ELR (cell line): ENCODE data around the gene XRCC2.
"Not testable (repeated sequence)": the region's sequence is repeated elsewhere in the genome, so short reads cannot be mapped to it uniquely, and the experiment has no call there.

Experiments used
- DNase-seq: peaks from one replicate; pipeline ENCODE4 v3.0.0-alpha.2; 2015; ENCODE audit warnings: low read depth

Gene XRCC2

GRCh38 chr7:152675759-152676636, at the start of gene XRCC2:
XRCC2 (minus strand) TSS chr7:152676141; CDS start chr7:152676079, 62 bp downstream.
- peak; percentile 84 for DNase-seq

GRCh38 chr7:152723364-152723763, 47.4 kb upstream of the XRCC2 start:
- DNase-seq = no peak

DNA sequence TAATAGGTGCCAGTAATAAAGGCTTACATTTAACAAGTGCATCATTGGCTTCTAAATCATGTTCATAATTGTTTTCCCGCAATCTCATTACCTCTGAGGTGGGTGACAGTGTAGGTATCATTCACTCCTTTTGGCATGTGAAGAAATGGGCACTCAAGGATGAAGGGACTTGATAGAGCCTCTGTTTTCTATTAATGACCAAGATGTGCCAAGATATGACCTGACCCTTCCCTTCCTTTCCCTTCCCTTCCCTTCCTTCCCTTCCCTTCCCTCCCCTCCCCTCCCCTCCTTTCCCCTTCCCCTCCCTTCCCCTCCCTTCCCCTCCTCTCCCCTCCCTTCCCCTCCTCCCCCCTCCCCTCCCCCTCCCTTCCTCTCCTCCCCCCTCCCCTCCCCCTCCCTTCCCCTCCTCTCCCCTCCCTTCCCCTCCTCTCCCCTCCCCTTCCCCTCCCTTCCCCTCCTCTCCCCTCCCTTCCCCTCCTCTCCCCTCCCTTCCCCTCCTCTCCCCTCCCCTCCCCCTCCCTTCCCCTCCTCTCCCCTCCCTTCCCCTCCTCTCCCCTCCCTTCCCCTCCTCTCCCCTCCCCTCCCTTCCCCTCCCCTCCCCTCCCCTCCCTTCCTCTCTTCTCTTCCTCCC, 36.6 kb upstream of the XRCC2 start:
- not testable (repeated sequence) for DNase-seq

DNA sequence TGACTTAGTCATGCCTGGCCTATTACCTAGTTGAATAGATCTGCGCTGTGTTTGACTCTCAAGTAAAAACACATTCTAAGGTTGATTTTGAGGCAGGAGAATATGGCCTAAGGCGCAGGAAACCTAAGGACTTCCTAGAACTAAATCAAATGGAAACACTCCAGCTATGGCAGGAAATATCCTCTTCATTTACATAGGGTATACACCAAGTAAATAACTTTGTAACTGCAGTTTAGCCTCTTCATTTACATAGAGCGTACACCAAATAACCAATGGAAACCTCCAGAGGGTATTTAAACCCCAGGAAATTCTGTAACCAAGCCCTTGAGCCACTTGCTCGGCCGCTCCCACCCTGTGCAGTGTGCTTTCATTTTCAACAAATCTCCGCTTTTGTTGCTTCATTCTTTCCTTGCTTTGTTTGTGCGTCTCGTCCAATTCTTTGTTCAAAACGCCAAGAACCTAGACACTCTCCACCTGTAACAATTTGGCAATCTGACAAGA, 35.6 kb upstream of the XRCC2 start:
- no peak for DNase-seq

- DNase-seq = no peak
Measured at GRCh38 chr7:152710153-152710442, 34.2 kb upstream of the XRCC2 start.

- DNase-seq = peak; percentile 55
Measured at GRCh38 chr7:152709287-152710152, 33.6 kb upstream of the XRCC2 start.

GRCh38 chr7:152704796-152705384, 28.9 kb upstream of the XRCC2 start:
- no peak for DNase-seq

DNA sequence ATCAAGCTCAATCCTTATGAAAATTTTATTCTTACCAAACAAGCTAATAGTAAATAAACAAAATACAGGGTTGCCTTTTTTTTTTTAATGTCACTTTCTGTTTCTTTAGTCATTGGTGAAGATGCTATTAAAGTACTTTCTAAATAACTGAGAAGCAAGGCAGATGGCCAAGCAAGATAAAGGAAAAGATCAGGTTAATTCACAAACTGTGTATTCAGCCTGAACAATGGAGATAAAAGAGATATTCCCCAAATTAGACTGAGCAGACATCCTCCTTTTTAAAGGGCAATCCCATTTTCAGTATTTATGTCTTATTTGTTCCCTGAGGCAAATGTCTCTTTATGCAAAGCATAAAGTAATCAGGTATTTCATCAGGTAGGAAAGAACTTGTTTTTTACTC, 23.1 kb upstream of the XRCC2 start:
- DNase-seq = no peak

DNA sequence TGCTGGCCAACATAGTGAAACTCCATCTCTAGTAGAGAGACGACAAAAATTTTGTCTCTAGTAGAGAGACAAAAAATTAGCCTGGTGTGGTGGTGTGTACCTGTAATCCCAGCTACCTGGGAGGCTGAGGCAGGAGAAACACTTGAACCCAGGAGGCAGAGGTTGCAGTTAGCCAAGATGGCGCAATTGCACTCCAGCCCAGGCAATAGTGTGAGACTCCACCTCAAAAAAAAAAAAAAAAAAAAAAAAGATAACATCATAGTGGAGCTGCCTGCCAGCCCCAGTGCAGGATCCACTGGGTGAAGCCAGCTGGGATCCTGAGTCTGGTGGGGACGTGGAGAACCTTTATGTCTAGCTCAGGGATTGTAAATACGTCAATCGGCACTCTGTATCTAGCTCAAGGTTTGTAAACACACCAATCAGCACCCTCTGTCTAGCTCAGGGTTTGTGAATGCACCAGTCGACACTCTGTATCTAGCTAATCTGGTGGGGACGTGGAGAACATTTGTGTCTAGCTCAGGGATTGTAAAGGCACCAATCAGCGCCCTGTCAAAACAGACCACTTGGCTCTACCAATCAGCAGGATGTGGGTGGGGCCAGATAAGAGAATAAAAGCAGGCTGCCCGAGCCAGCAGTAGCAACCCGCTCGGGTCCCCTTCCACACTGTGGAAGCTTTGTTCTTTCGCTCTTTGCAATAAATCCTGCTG, 21.5 kb upstream of the XRCC2 start:
- DNase-seq = not testable (repeated sequence)

DNA sequence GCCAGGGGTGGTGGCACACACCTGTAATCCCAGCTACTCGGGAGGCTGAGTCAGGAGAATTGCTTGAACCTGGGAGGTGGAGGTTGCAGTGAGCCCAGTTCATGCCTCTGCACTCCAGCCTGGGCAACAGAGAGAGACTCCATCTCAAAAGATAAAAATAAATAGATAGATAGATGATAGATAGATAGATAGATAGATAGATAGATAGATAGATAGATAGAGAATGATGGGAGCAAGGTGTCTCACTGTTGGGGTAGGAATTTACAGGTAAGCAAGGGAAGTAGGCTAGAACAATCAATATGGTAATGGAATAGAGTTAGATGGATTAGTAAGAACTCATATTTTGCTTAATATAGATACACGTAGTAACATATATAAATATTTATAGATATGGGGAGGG, 16.3 kb upstream of the XRCC2 start:
- not testable (repeated sequence) for DNase-seq

DNA sequence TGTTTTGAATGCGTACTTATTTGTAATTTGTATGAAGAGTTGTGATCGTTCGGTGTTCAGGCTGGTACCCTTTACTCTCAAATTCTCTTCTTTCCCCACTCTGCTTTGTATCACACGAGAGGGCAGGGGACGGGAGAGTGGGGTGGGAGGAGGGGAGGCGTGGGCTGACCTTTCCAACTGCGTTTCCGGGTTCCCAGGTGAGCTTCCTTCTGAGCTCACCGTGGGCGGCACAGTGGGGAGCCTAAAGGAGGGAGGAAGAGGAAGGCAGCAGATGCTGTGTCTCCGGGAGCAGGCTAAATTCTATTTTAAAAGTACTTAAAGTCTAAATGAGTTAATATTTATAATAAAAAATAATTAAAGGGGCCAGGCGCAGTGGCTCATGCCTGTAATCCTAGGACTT, 7.4 kb upstream of the XRCC2 start:
- no peak for DNase-seq

DNA sequence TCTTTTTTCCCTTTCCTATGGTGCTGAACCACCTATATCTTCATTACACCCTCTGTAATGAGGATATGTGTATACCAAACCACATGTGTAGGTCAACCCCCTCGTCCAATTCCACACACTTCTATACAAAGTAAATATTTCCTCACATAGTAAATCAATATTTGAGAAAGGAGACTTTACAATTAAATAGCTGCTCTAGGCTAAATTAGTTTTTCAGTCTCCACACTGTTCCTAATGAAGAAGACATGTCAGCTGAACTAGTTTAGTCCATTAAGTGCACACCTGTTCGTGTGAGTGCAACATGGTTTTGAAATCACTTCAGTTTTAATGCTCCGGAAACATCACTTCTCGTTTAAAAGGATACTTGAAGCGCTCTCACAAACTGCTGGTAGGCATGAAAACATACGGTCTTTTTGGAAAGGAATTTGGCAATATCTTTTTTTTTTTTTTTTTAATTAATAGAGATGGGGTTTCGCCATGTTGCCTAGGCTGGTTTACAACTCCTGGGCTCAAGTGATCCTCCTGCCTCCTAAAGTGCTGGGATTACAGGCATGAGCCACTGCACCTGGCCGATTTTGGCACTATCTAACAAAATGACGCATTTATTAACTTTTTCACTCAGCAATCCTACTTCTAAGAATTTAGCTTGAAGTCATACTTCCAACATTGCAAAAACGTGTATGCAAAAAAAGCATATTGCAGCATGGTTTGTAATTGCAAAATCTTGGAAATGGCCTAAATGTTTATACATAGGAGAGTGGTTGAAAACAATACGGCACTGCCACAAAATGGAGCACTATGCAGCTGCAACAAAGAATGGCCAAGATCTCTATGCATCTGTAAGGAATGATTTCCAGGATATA, 2.1 kb upstream of the XRCC2 start:
- DNase-seq = no peak

DNA sequence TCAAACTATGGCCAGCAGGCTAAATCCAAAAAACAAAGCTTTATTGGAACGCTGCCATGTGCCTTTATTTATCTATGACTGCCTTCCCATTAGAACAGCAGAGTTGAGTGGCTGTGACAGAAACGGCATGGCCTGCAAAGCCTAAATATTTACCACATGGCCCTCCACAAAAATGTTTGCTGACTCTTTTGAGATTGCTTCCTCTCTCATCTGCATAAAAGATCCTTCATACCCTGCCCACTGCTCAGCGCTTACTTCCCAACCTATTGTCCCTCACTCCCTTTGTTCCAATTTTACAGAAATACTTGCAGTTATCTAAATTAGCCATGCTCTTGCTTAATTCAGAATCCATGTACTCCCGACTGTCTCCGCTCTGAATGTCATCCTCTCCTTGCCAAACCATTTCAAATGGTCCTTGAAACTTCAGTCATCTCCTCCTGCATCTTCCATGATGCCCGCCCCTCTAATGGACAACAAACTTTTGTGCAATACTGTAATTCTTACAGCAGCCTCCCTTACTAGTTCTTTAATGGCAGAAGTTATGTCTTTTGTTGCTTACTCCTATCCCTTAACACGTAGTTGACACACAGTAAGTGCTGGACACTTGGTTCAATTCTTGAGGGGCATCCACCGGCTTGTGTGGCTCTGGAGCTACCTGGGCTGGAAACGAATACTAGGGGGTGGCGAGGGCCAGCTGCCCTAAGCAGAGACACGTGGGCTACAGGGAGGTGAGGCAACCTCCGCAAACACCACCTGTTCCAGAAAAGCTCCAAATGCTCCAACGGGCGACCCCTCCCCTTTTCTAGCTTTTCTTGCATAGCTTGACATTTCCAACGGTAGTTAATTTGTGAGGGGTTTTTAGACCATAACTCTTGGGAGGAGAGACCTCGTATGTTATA, 832 bp downstream of the XRCC2 start:
- peak; percentile 39 for DNase-seq

DNA sequence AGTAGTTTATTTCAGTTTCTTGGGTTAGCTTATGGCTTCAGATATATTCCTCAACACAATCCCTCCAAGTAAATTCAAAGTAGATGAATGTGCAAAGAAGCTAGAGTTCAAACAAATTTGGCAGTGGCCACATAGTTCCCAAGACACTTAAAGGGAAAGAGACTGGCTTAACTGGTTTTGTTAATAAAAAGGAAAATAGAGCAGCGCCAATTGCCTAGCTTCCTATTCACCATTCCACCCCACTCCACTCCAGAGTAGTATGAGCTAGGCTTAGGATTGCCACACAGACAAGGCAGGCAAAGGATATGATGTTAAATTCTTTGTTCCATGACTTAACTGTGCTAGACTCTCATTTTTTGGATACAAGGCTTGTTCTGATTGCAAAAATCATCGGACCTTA, 2.0 kb downstream of the XRCC2 start:
- no peak for DNase-seq

DNA sequence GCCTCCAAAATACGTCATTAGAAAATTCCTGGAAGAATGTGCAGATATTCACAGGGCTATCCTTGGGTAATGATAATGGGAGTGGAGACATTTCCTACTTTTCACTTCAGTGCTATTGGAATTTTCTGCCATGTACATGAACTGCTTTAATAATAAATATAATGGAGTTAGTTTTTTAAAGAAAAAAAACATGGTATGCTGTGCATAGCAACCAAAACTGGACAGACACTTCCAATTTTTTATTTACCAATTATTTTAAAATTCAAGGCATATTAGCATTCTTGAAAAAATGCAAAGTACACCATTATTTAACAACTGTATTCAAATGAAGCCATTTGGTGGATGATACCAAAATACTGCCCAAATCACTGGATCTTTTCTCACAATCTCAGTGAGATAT, 3.3 kb downstream of the XRCC2 start:
- no peak for DNase-seq

DNA sequence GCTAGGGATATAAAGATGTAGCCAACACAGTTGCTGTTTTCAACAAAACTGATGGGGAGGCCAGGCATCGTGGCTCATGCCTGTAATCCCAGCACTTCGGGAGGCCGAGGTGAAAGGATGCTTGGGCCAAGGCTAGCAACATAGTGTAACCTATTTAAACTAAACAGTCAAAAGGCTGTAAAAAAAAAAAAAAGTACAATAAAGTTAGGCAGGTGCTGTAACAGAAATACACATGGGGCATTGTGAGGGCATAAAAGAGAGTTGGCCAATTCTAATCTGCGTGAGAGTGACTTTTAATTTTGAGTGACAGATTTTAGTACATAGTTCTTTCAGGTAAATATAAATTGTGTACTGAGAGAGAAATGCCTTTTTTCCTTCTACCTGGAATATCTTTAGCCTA, 6.2 kb downstream of the XRCC2 start:
- no peak for DNase-seq

- DNase-seq = no peak
Measured at GRCh38 chr7:152668975-152669374, 7.0 kb downstream of the XRCC2 start.

- DNase-seq = no peak
Measured at GRCh38 chr7:152667958-152668357, 8.0 kb downstream of the XRCC2 start.

- no peak for DNase-seq
Measured at GRCh38 chr7:152666078-152666477, 9.9 kb downstream of the XRCC2 start.

DNA sequence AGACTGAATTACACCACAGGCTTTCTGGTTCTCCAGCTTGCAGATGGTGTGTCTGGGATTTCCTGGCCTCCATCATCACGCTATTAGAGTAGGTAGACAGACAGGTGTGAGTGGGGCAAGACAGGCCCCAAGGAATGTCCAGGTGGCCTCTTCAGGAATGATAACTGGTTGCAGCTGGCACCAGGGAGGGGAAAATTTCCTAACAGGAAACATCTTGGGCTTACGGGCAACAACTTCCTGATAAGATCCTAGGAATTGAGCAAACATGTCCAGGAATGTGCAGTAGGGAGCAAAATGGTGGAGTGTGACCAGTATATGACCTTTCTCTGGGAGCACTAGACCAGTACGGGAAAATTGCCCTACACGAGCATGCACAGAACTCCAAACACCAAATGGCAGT, 11.3 kb downstream of the XRCC2 start:
- DNase-seq = no peak
